ENCODE data around the gene SIL1.
"Not testable (repeated sequence)": the region's sequence is repeated elsewhere in the genome, so short reads cannot be mapped to it uniquely, and the experiment has no call there.

The SIL1 gene

DNA sequence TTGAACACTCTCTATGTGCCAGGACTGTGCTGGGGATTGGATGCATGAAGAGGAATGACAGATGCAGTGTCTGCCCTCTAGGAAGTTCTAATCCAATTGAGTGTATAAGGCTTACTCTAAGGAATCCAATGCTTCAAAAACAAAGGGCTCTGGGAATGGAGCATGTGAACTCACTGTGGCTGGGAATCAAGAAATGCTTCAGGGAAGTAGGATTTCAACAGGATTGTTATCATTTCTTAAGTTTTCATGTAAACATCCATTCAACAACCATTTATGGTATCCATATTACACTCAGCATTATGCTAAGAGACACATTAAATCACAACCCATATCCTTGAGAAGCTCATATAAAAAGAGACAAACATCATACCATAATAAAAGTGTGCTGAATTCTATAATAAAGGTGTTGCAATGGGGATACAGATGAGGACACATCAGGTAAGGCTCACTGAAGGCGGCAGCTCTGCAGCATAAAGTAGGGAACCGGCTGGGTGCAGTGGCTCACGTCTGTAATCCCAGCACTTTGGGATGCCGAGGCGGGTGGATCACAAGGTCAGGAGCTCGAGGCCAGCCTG is 11.3 kb downstream of the SIL1 start:
- Mint-ChIP-seq H3K4me3 (no peak overlapping the region), H3K36me3 (peaks cover 13% of the 10 kb centered on the region), H3K9me3 (ENCODE audit: low read depth) (no peaks in the 10 kb centered on the region), H3K27ac (no peak overlapping the region), H3K4me1 (ENCODE audit: low read depth) (peaks cover 4% of the 10 kb centered on the region), H3K27me3 (no peaks in the 10 kb centered on the region)

DNA sequence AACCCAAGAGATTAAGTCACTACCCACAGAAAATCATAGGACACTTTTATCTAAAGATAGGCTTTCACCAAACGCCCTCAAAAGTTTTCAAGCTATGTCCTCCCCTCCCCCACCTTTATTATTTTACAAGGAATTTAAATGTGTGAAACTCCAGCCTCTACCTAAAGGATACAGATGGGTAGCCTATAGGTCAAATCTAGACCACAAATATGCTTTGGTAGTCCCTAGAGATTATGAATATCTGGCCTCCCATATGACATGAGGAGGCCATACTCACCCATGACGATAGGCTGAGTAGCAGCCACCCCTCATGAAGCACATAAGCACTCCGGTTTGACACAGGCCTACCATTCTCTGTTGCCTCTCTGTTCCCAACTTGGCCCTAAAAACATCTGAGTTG is 11.9 kb downstream of the SIL1 start:
- Mint-ChIP-seq H3K9me3 (ENCODE audit: low read depth) (no peaks in the 10 kb centered on the region), H3K4me1 (ENCODE audit: low read depth) (peaks cover 5% of the 10 kb centered on the region), H3K27ac (no peak overlapping the region), H3K36me3 (peaks cover 13% of the 10 kb centered on the region), H3K27me3 (no peaks in the 10 kb centered on the region), H3K4me3 (no peak overlapping the region)

- Mint-ChIP-seq H3K9me3 (ENCODE audit: low read depth) (no peaks in the 10 kb centered on the region), H3K27ac (no peak overlapping the region), H3K36me3 (peaks cover 13% of the 10 kb centered on the region), H3K4me1 (ENCODE audit: low read depth) (peaks cover 6% of the 10 kb centered on the region), H3K4me3 (no peak overlapping the region), H3K27me3 (no peaks in the 10 kb centered on the region)
Measured at GRCh38 chr5:139185589-139185988, 12.6 kb downstream of the SIL1 start.

DNA sequence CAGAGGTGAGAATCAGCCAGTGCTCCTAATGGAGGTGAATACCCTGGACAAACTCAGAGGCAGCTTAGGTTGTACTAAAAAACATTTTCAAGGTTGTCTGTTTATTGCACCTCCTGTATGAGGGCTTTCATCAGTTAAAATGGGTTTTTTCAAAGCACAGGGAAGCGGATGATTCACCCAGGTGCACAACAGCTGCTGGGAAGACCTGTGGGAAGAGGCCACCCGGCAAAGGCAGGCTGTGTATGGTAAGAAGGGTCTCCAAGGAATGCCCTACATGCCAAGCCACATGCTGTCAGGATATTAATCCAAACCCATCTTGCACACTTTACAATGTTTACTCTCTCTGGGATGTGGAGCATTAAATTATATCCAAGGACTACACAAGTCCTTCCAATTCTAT is 14.7 kb downstream of the SIL1 start:
- H3K4me1 Mint-ChIP-seq (ENCODE audit: low read depth), result peaks cover 8% of the 10 kb centered on the region

GRCh38 chr5:139182528-139183296 is 15.5 kb downstream of the SIL1 start:
- Mint-ChIP-seq H3K27ac (no peak overlapping the region), H3K27me3 (no peaks in the 10 kb centered on the region), H3K4me3 (no peak overlapping the region), H3K9me3 (ENCODE audit: low read depth) (no peaks in the 10 kb centered on the region), H3K4me1 (ENCODE audit: low read depth) (peaks cover 12% of the 10 kb centered on the region), H3K36me3 (peaks cover 16% of the 10 kb centered on the region)

More for the DNA sequence above, 14.7 kb downstream of the SIL1 start:
- H3K4me3 Mint-ChIP-seq, result no peak overlapping the region
- H3K27ac Mint-ChIP-seq, result no peak overlapping the region
- H3K36me3 Mint-ChIP-seq, result peaks cover 15% of the 10 kb centered on the region
- no peaks in the 10 kb centered on the region for H3K27me3 Mint-ChIP-seq
- H3K9me3 Mint-ChIP-seq (ENCODE audit: low read depth), result no peaks in the 10 kb centered on the region

GRCh38 chr5:139181835-139182452 is 16.2 kb downstream of the SIL1 start:
- Mint-ChIP-seq H3K36me3 (peaks cover 15% of the 10 kb centered on the region), H3K27ac (no peak overlapping the region), H3K27me3 (no peaks in the 10 kb centered on the region), H3K9me3 (ENCODE audit: low read depth) (no peaks in the 10 kb centered on the region), H3K4me3 (no peak overlapping the region), H3K4me1 (ENCODE audit: low read depth) (peaks cover 12% of the 10 kb centered on the region)

DNA sequence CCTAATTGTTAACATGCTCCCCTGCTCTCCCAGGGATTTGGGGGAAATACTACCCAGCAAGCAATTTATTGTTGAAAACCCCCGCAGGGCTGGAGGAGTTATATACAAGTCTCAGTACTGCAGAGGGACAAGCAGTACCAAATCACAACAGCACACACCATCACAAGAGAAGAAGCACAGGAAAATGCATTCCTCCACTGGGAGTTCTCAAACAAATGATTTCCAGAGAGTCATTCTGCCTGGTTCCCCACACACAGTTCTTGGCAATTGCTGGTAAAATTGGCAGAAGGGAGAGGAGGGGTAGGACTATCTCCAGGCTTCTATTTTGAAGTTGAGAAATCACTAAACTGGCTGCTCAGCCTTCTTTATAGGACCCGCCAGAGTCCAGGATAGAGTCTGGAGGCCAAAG is 16.8 kb downstream of the SIL1 start:
- H3K27me3 Mint-ChIP-seq, result no peaks in the 10 kb centered on the region
- peaks cover 12% of the 10 kb centered on the region for H3K4me1 Mint-ChIP-seq (ENCODE audit: low read depth)
- peaks cover 10% of the 10 kb centered on the region for H3K36me3 Mint-ChIP-seq
- no peaks in the 10 kb centered on the region for H3K9me3 Mint-ChIP-seq (ENCODE audit: low read depth)
- H3K27ac Mint-ChIP-seq, result no peak overlapping the region
- H3K4me3 Mint-ChIP-seq, result no peak overlapping the region

- Mint-ChIP-seq H3K9me3 (ENCODE audit: low read depth) (no peaks in the 10 kb centered on the region), H3K4me1 (ENCODE audit: low read depth) (peaks cover 11% of the 10 kb centered on the region), H3K27ac (no peak overlapping the region), H3K4me3 (no peak overlapping the region), H3K27me3 (no peaks in the 10 kb centered on the region), H3K36me3 (peaks cover 10% of the 10 kb centered on the region)
Measured at GRCh38 chr5:139180850-139181249, 17.3 kb downstream of the SIL1 start.

DNA sequence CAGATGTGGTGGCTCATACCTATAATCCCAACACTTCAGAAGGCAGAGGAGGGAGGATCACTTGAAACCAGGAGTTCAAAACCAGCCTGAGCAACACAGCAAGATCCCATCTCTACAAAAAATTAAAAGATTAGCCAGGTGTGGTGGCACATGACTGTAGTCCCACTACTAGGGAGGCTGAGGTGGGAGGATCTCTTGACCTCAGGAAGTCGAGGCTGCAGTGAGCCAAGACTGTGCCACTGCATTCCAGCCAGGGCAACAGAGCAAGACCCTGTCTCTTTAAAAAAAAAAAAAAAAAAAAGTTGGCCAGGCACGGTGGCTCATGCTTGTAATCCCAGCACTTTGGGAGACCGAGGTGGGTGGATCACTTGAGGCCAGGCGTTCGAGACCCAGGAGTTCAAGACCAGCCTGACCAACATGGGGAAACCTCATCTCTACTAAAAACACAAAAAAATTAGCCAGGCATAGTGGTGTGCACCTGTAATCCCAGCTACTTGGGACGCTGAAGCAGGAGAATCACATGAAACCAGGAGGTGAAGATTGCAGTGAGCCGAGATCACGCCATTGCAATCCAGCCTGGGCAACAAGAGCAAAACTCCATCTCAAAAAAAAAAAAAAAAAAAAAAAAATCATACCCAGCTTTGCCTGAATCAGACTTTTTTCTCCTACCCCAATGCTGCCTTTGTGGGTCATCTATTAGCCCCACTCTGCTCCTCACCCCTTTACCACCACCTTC is 18.2 kb downstream of the SIL1 start:
- not testable (repeated sequence) for H3K4me3 Mint-ChIP-seq; H3K27ac Mint-ChIP-seq; H3K27me3 Mint-ChIP-seq; H3K9me3 Mint-ChIP-seq (ENCODE audit: low read depth)
- peaks cover 11% of the 10 kb centered on the region for H3K4me1 Mint-ChIP-seq (ENCODE audit: low read depth)
- peaks cover 14% of the 10 kb centered on the region for H3K36me3 Mint-ChIP-seq

DNA sequence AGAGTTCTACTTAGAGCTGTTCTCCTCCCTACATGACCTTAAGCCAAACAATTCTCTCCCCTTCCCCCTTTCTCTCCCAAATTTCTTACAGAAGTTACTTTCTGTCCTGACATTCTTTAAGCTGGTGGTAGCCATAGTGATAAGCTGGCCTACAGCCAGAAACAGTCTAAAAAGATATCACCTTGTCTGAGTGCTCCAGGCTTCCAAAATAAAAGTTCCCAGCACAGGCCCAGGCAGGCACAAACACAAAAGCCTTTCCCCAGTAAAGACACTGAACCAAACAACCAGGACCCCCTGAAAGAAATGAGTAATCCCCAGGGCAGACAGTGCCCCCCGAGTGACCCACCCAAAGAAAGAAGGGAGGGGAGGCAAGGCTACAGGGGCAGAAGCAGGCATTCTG is 19.2 kb downstream of the SIL1 start:
- Mint-ChIP-seq H3K9me3 (ENCODE audit: low read depth) (no peaks in the 10 kb centered on the region), H3K27ac (no peak overlapping the region), H3K36me3 (peaks cover 14% of the 10 kb centered on the region), H3K4me1 (ENCODE audit: low read depth) (peaks cover 11% of the 10 kb centered on the region), H3K27me3 (no peaks in the 10 kb centered on the region), H3K4me3 (no peak overlapping the region)

GRCh38 chr5:139178589-139178917 is 19.6 kb downstream of the SIL1 start:
- Mint-ChIP-seq H3K4me3 (no peak overlapping the region), H3K4me1 (ENCODE audit: low read depth) (peaks cover 11% of the 10 kb centered on the region), H3K27ac (no peak overlapping the region)

DNA sequence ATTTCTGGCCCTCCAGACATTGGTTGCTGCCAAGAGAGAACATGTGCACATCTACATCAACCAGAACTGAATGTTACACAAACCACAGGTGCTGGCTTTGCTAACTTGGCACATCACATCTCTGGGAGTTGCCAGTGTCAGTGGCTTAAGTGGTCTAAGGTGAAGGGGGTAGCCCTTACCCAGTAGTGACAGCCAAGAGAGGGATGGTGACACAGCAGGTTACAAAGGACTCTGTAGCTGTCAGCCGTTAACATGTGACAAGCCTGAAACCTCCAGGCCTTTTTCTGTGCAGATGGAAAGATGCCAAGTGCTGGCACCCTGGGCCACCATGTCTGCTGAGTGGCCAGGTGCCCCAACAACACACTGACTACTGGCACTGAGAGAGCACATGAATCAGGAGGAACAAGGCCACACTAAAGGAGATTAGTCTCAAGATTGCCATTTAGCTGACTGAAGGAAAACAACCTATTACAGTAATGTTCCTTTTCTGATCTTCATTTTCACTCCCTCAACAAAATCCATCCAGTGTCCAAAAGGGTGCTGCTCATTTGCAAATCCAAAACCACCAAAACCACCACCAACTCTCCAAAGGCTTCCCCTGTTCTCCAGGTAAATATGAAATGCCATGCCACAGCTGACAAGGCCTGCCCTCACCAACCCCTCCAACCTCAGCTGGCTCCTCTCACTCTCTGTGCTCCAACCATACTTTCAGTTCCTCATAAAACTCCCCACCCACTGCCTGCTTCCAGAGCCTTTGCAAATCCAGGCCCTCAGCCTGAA is 20.2 kb downstream of the SIL1 start:
- Mint-ChIP-seq H3K27ac (no peak overlapping the region), H3K4me3 (no peak overlapping the region), H3K36me3 (peaks cover 12% of the 10 kb centered on the region), H3K27me3 (no peaks in the 10 kb centered on the region), H3K4me1 (ENCODE audit: low read depth) (peaks cover 11% of the 10 kb centered on the region), H3K9me3 (ENCODE audit: low read depth) (no peaks in the 10 kb centered on the region)

More at GRCh38 chr5:139178589-139178917, 19.6 kb downstream of the SIL1 start:
- Mint-ChIP-seq H3K36me3 (peaks cover 14% of the 10 kb centered on the region), H3K9me3 (ENCODE audit: low read depth) (no peaks in the 10 kb centered on the region), H3K27me3 (no peaks in the 10 kb centered on the region)

GRCh38 chr5:139177281-139177680 is 20.9 kb downstream of the SIL1 start:
- not testable (repeated sequence) for H3K27ac Mint-ChIP-seq; H3K9me3 Mint-ChIP-seq (ENCODE audit: low read depth); H3K27me3 Mint-ChIP-seq; H3K4me3 Mint-ChIP-seq
- H3K36me3 Mint-ChIP-seq, result peaks cover 12% of the 10 kb centered on the region
- peaks cover 11% of the 10 kb centered on the region for H3K4me1 Mint-ChIP-seq (ENCODE audit: low read depth)

GRCh38 chr5:139174382-139174781 is 23.8 kb downstream of the SIL1 start:
- H3K27me3 Mint-ChIP-seq; H3K4me3 Mint-ChIP-seq; H3K4me1 Mint-ChIP-seq (ENCODE audit: low read depth); H3K27ac Mint-ChIP-seq; H3K9me3 Mint-ChIP-seq (ENCODE audit: low read depth): not testable (repeated sequence)
- H3K36me3 Mint-ChIP-seq, result peaks cover 14% of the 10 kb centered on the region

All from activated naive CD8-positive, alpha-beta T cell (primary cell).